A549 (cell line): ENCODE data around the gene ZC3H11A.

Source experiments
- ESRRA ChIP-seq: fragments of 150-350 bp; IDR thresholded peaks from 2 replicates; pipeline ENCODE4 v1.6.1; 2014; ENCODE audit warnings: mild to moderate bottlenecking, low read length, borderline replicate concordance
- MAFK ChIP-seq: fragments of 450-650 bp; IDR thresholded peaks from 2 replicates; pipeline ENCODE4 v1.6.1; 2014; ENCODE audit not compliant: partially characterized antibody
- PHF8 ChIP-seq: fragments of 200-600 bp; sonication (generic); IDR thresholded peaks from 2 replicates; pipeline ENCODE4 v1.6.1; 2016; ENCODE audit warnings: low read depth, mild to moderate bottlenecking, antibody characterized with exemption, moderate library complexity, borderline replicate concordance
- POLR2AphosphoS2 ChIP-seq: conservative IDR thresholded peaks from 2 replicates; pipeline ENCODE4 v1.6.1; 2012; ENCODE audit warnings: low read length, improper control_type of control experiment, inconsistent platforms
- SMC3 ChIP-seq: fragments of >200 bp; sonication (Bioruptor Twin); formaldehyde crosslinking; IDR thresholded peaks from 3 replicates; pipeline ENCODE4 v1.6.1; 2018; ENCODE audit warnings: inconsistent platforms
- TF ChIP-seq, protein P1 (sequence below): IDR thresholded peaks from 2 replicates; pipeline ENCODE4 v1.6.1; 2012
- TF ChIP-seq, protein P2 (sequence below): fragments of >200 bp; sonication (Bioruptor Twin); formaldehyde crosslinking; IDR thresholded peaks from 3 replicates; pipeline ENCODE4 v1.5.1; 2016
- TF ChIP-seq, protein P3 (sequence below): fragments of 450-650 bp; IDR thresholded peaks from 2 replicates; pipeline ENCODE4 v1.6.1; 2014; ENCODE audit warnings: antibody characterized with exemption

DNA sequence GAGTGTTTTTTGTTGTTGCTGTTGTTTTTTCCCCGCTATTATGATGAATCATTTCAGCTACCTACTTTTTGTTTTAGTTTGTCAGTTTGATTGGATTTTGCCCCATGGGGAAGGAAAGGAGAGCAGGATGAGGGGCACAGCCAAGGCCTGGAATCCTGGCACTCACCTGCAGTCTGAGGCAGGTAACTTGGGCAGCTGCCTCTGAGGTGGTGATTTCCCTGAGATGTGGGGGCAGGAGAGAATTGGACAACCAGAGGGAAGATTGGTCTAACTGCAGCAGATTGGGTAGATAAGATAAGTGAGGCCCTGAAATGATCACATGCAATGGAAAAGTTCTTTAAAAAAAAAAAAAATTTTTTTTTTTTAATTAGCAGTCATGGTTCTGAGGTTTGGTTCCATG is 31.9 kb upstream of the ZC3H11A start:
- TF ChIP-seq, protein P1, sequence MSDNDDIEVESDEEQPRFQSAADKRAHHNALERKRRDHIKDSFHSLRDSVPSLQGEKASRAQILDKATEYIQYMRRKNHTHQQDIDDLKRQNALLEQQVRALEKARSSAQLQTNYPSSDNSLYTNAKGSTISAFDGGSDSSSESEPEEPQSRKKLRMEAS: no peak
- no peak for TF ChIP-seq POLR2AphosphoS2
- TF ChIP-seq MAFK: no peak
- TF ChIP-seq SMC3: no peak
- TF ChIP-seq, protein P2, sequence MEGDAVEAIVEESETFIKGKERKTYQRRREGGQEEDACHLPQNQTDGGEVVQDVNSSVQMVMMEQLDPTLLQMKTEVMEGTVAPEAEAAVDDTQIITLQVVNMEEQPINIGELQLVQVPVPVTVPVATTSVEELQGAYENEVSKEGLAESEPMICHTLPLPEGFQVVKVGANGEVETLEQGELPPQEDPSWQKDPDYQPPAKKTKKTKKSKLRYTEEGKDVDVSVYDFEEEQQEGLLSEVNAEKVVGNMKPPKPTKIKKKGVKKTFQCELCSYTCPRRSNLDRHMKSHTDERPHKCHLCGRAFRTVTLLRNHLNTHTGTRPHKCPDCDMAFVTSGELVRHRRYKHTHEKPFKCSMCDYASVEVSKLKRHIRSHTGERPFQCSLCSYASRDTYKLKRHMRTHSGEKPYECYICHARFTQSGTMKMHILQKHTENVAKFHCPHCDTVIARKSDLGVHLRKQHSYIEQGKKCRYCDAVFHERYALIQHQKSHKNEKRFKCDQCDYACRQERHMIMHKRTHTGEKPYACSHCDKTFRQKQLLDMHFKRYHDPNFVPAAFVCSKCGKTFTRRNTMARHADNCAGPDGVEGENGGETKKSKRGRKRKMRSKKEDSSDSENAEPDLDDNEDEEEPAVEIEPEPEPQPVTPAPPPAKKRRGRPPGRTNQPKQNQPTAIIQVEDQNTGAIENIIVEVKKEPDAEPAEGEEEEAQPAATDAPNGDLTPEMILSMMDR: no peak
- TF ChIP-seq ESRRA: no peak
- TF ChIP-seq, protein P3, sequence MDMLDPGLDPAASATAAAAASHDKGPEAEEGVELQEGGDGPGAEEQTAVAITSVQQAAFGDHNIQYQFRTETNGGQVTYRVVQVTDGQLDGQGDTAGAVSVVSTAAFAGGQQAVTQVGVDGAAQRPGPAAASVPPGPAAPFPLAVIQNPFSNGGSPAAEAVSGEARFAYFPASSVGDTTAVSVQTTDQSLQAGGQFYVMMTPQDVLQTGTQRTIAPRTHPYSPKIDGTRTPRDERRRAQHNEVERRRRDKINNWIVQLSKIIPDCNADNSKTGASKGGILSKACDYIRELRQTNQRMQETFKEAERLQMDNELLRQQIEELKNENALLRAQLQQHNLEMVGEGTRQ: no peak
- TF ChIP-seq PHF8: no peak
